Choroid plexus epithelial cell (primary cell): ENCODE measurements around the gene ABLIM2.
A peak's percentile ranks its signal among the peaks of the same experiment; 100 is the strongest.

Experiments
- DNase-seq: peaks from one replicate; pipeline ENCODE4 v3.0.0-alpha.2; 2010; ENCODE audit warnings: low read depth
- H3K4me3 ChIP-seq: 2 replicates; pipeline ENCODE4 v1.5.1; 2011; ENCODE audit warnings: low read depth, mild to moderate bottlenecking, control low read depth, low read length, moderate library complexity
- TF ChIP-seq, protein P1 (sequence below): conservative IDR thresholded peaks from 2 replicates; pipeline ENCODE4 v1.5.1; 2011; ENCODE audit warnings: low read depth, mild to moderate bottlenecking, control low read depth, inconsistent platforms, low read length, moderate library complexity

ABLIM2 gene

DNA sequence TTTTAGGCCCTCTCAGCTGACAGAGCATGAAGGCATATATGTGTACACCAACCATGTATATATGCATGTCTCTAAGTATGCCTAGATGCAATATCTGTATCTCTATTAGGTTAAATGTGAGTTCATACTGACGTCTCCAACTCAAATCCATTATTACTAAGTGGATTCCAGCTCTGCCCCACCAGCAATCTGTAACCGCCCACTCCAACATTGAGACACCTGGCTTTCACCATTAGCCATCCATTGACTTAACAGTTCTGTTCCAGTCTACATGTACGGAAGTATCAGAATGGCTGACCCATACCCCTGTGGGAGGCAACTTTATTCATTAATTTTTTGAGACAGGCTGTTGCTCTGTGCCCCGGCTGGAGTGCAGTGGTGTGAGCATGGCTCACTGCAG lies 25.4 kb upstream of the ABLIM2 start:
- TF ChIP-seq, protein P1, sequence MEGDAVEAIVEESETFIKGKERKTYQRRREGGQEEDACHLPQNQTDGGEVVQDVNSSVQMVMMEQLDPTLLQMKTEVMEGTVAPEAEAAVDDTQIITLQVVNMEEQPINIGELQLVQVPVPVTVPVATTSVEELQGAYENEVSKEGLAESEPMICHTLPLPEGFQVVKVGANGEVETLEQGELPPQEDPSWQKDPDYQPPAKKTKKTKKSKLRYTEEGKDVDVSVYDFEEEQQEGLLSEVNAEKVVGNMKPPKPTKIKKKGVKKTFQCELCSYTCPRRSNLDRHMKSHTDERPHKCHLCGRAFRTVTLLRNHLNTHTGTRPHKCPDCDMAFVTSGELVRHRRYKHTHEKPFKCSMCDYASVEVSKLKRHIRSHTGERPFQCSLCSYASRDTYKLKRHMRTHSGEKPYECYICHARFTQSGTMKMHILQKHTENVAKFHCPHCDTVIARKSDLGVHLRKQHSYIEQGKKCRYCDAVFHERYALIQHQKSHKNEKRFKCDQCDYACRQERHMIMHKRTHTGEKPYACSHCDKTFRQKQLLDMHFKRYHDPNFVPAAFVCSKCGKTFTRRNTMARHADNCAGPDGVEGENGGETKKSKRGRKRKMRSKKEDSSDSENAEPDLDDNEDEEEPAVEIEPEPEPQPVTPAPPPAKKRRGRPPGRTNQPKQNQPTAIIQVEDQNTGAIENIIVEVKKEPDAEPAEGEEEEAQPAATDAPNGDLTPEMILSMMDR: no peak
- peak; percentile 22 for DNase-seq
- H3K4me3 ChIP-seq: no peak overlapping the region

DNA sequence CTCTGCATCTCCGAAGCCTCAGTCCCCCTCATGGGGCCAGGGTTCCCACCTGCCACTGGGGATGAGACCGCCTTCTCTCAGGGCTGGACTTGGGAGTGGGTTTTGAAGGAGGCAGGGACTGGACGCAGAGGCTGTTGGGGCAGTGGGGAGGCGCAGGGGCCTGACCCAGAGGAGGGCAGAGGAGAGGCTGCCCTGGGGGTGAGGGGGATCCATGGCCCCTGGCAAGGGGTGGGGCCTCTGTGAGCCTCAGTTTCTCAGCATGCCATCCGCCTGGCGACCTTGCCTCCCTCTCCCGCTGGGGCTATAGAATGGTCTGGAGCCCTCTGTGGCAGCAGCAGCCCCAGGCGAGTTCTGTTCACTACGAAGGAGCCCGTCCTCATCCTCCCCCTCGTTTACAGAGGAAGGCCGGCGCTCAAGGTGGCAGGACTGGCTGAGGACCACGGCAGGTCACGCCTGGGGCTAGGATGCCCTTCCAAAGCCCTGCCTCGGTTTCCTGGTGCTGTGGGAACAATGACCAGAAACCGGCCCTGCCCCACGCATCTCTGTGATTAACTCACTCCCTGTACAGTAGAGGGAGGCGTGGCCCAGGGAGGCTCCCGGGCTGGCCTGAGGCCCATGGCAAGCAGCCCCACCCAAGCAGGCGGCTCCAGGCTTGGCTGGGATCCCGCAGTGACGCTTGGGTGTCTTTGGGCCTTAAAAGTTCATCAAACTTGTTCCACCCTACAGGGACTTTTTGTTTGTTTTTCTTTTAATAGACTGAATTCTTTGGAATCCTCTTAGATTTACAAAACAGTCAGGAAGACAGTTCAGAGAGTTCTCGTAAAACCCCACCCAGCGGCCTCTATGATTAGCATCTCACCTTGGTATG lies 24.5 kb upstream of the ABLIM2 start:
- no peak overlapping the region for H3K4me3 ChIP-seq
- peak; percentile 94 for DNase-seq

DNA sequence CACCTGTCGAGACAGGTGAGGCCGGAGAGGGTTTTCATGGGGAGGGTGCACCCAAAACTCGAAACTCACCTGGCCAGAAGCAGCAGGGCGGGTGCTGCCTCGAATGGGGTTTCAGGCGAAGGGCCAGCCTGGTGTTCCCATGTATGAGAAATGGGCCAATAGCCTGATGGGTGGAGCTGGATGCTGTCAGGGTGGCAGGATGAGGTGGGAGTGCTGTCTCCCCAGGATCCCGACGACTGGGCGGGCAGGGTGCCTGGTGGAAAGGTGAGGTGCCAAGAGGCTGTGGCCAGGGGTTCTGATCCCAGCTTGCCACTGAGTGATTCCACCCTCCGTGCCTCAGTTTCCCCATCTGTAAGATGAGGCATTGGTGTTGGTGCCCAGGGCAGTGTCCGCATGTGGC lies 23.7 kb upstream of the ABLIM2 start:
- no peak overlapping the region for H3K4me3 ChIP-seq
- DNase-seq: no peak
- TF ChIP-seq, protein P1: no peak

More for the DNA sequence above, 24.5 kb upstream of the ABLIM2 start:
- TF ChIP-seq, protein P1: no peak

DNA sequence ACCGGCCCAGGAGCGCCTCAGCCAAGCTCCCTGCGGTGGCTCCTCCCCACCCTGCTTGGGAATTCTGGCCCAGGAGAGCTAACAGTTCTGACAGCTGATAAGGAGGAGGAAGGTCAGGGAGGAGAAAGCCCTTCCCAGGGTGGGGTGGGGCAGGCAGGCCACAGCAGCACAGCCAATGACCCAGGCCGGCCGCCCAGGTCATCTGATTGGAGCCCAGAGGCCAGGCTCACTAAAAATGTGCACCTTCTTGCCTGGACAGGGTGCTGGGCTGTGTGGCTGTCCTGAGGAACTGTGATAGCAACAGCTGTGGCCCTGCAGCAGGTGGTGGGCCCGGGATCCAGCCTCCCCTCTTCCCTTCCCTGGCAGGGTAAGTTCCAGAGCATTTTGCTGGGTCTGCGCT lies 23.2 kb upstream of the ABLIM2 start:
- no peak overlapping the region for H3K4me3 ChIP-seq
- TF ChIP-seq, protein P1: no peak
- no peak for DNase-seq

DNA sequence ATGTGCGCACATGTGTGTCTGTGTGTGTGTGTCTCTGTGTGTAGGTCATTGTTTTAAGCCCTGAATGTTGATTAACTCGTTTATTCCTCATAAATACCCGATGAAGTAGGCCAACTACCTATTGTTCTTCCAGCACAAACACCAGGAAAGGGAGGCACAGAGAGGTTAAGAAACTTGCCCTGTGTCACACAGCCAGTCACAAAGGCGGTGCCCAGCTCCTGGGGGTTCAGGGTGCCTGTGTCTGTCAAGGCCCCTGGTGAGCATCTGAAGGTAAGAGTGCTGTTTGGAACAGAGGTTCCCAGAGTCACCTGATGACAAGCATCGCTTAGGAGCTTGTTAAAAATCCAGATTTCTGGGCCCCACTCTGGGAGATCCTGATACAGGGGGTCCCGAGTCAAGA lies 22.5 kb upstream of the ABLIM2 start:
- TF ChIP-seq, protein P1: no peak
- no peak for DNase-seq
- no peak overlapping the region for H3K4me3 ChIP-seq

DNA sequence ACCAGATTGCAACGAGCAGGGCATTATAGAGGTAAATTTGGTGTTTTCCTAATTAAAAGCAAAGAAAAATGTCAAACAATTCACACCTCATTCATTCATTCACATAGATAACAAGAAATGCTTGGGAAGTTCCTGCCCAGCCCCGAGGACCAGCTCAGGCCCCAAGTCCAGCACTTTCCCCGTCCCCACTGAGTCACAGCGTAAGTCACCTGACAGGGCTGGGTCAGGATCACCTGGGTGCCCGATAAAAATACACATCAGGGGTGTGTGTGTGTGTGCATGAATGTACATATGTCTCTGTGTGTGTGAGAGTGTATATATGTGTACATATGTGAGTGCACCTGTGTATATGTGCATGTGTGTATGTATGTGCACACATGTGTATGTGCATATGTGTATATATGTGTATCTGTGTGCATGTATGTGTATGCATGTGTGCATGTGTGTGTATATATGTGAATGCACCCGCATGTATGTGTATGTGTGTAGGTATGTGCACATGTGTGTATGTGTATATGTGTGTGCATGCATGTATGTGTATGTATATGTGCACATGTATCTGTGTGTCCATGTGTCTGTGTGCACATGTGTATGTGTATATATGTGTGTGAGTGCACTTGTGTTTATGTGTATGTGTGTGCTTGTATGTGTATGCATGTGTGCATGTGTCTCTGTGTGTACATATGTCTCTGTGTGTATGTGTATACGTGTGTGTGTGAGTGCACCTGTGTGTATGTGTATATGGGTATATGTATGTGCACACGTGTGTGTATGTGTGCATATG lies 21.9 kb upstream of the ABLIM2 start:
- no peak for DNase-seq
- no peak overlapping the region for H3K4me3 ChIP-seq
- TF ChIP-seq, protein P1: no peak
